Lower leg skin (tissue), 4 donors: Measurements from ENCODE around the gene PRPS2. TPM values are rescaled to one million over a fixed set of nuclear protein-coding genes. Genes with fewer than 3 reads are reported as not detected.

Experiments used
- DNase-seq, 2 donors: peaks; one replicate each; pipeline ENCODE4 v3.0.0-alpha.2; 2019; ENCODE audit warnings: low spot score in 2 of 2
- H3K4me3 ChIP-seq: fragments of 200-600 bp; sonication (generic); 2 replicates; pipeline ENCODE4 v1.5.1; 2017; ENCODE audit warnings: mild to moderate bottlenecking, low read depth; ENCODE audit not compliant: poor library complexity, severe bottlenecking
- CTCF ChIP-seq, 3 donors: fragments of 450-650 bp; IDR thresholded peaks; one replicate each; pipeline ENCODE4 v1.5.1; 2016; ENCODE audit warnings: antibody characterized with exemption in 3 of 3, mild to moderate bottlenecking in 3 of 3, moderate library complexity in 2 of 3
- POLR2A ChIP-seq, 2 donors: fragments of 450-650 bp; IDR thresholded peaks; one replicate each; pipeline ENCODE4 v1.6.1; 2016 to 2017; ENCODE audit warnings: antibody characterized with exemption in 2 of 2, mild to moderate bottlenecking in 1 of 2, moderate library complexity in 1 of 2
- WGBS, 2 donors: methylation state at CpG; one replicate each; pipeline ENCODE4 v1.1.5; 2018; 5-methylcytosine and 5-hydroxymethylcytosine counted together
- intact Hi-C: fragments of 100-400 bp; cut with DNase I; formaldehyde crosslinking; loops from one replicate; pipeline ENCODE4 v1.15.0; 2023; ENCODE audit warnings: low total_unique reads
- total RNA-seq, 4 donors: library from RNA; depleted of rRNA; stranded (reverse); fragments of >200 nt; gene quantifications; one replicate each; pipeline ENCODE4 v1.1.0, GENCODE V29; 2016

PRPS2 gene
- total RNA-seq, 4 donors from 2014 or later, result 49.5 to 113 (median 97.9) TPM

- 83 to 96% methylated on average over 3 of the region's 3 CpGs for WGBS, 2 donors
- TF ChIP-seq POLR2A (IDR thresholded peaks at IDR 0.05) (no peak), CTCF (IDR thresholded peaks at IDR 0.05) (no peak)
- DNase-seq, result no peak
- no peak overlapping the region for H3K4me3 ChIP-seq
- intact Hi-C loops, result no loop called here
These were observed 7.4 kb downstream of the PRPS2 start for GRCh38 chrX:12798601-12799000.

- 86 to 93% methylated on average over 13 of the region's 13 CpGs for WGBS, 2 donors
- intact Hi-C loops, result no loop called here
- H3K4me3 ChIP-seq, result no peak overlapping the region
- DNase-seq, result no peak
- no peak for TF ChIP-seq CTCF (IDR thresholded peaks at IDR 0.05)
- no peak for TF ChIP-seq POLR2A (IDR thresholded peaks at IDR 0.05)
These were observed 7.9 kb downstream of the PRPS2 start for GRCh38 chrX:12799118-12799517.

GRCh38 chrX:12802741-12803140, 11.5 kb downstream of the PRPS2 start:
- intact Hi-C loops, result no loop called here
- H3K4me3 ChIP-seq, result no peak overlapping the region
- no peak for TF ChIP-seq POLR2A (IDR thresholded peaks at IDR 0.05)
- no peak for TF ChIP-seq CTCF (IDR thresholded peaks at IDR 0.05)
- no peak for DNase-seq
- 71% methylated on average over 5 of the region's 5 CpGs for WGBS, 2 donors

GRCh38 chrX:12804655-12805054, 13.4 kb downstream of the PRPS2 start:
- intact Hi-C loops, result no loop called here
- DNase-seq, result no peak
- 37 to 38% methylated on average over 2 of the region's 2 CpGs for WGBS, 2 donors
- no peak overlapping the region for H3K4me3 ChIP-seq
- TF ChIP-seq CTCF (IDR thresholded peaks at IDR 0.05), result no peak
- TF ChIP-seq POLR2A (IDR thresholded peaks at IDR 0.05), result no peak

- H3K4me3 ChIP-seq, result no peak overlapping the region
- WGBS, 2 donors, result 77 to 92% methylated on average over 6 of the region's 6 CpGs
- TF ChIP-seq CTCF (IDR thresholded peaks at IDR 0.05), result no peak
- TF ChIP-seq POLR2A (IDR thresholded peaks at IDR 0.05), result no peak
- intact Hi-C loops, result no loop called here
- DNase-seq, result no peak
These were observed 14.1 kb downstream of the PRPS2 start for GRCh38 chrX:12805333-12805732.

GRCh38 chrX:12811658-12812057, 20.4 kb downstream of the PRPS2 start:
- no peak overlapping the region for H3K4me3 ChIP-seq
- intact Hi-C loops, result loop anchor here (5.0 kb wide), 1 partner anchor 91 kb away; no protein-coding TSS in a partner anchor
- WGBS, 2 donors, result 70 to 78% methylated on average over 7 to 8 of the region's 8 CpGs

More at GRCh38 chrX:12811658-12812057, 20.4 kb downstream of the PRPS2 start:
- TF ChIP-seq POLR2A (IDR thresholded peaks at IDR 0.05) (no peak), CTCF (IDR thresholded peaks at IDR 0.05) (no peak)
- DNase-seq, result no peak
